Measurements from ENCODE around the gene TM7SF2.
"Not testable (repeated sequence)": the region's sequence is repeated elsewhere in the genome, so short reads cannot be mapped to it uniquely, and the experiment has no call there.

Gene TM7SF2

GRCh38 chr11:65115361-65116082 lies 3.9 kb downstream of the TM7SF2 start:
- DNase-seq (ENCODE audit: low spot score), result no peak

GRCh38 chr11:65116370-65117205 lies 4.9 kb downstream of the TM7SF2 start:
- peak; percentile 40 for DNase-seq (ENCODE audit: low spot score)

GRCh38 chr11:65117206-65118096 lies 5.8 kb downstream of the TM7SF2 start, which contains the start of gene ZNHIT2:
Gene ZNHIT2 (minus strand): TSS chr11:65117701. CDS start chr11:65117653, 48 bp downstream.
- peak; percentile 100 for DNase-seq (ENCODE audit: low spot score)

- DNase-seq (ENCODE audit: low spot score), result no peak
Observed at GRCh38 chr11:65118097-65118837, 6.6 kb downstream of the TM7SF2 start.

- DNase-seq (ENCODE audit: low spot score), result not testable (repeated sequence)
Observed at GRCh38 chr11:65118891-65119669, 7.4 kb downstream of the TM7SF2 start.

GRCh38 chr11:65119670-65119995 lies 8.0 kb downstream of the TM7SF2 start:
- DNase-seq (ENCODE audit: low spot score), result no peak

- no peak for DNase-seq (ENCODE audit: low spot score)
Observed at GRCh38 chr11:65120831-65121230, 9.2 kb downstream of the TM7SF2 start.

GRCh38 chr11:65121447-65121864 lies 9.8 kb downstream of the TM7SF2 start:
- peak; percentile 80 for DNase-seq (ENCODE audit: low spot score)

- peak; percentile 99 for DNase-seq (ENCODE audit: low spot score)
Observed at GRCh38 chr11:65121865-65122696, 10.4 kb downstream of the TM7SF2 start, which contains the start of the genes FAU and MRPL49. Gene FAU (minus strand): TSS chr11:65122134. CDS start chr11:65121813, 321 bp downstream. Gene MRPL49 (plus strand): TSS chr11:65122321. CDS start chr11:65122347, 26 bp downstream.

- no peak for DNase-seq (ENCODE audit: low spot score)
Observed at GRCh38 chr11:65124480-65125196, 13.0 kb downstream of the TM7SF2 start.

- DNase-seq (ENCODE audit: low spot score), result no peak
Observed at GRCh38 chr11:65125197-65126056, 13.8 kb downstream of the TM7SF2 start.

GRCh38 chr11:65126624-65127274 lies 15.1 kb downstream of the TM7SF2 start:
- no peak for DNase-seq (ENCODE audit: low spot score)

- no peak for DNase-seq (ENCODE audit: low spot score)
Observed at GRCh38 chr11:65127473-65128181, 16.0 kb downstream of the TM7SF2 start.

- no peak for DNase-seq (ENCODE audit: low spot score)
Observed at GRCh38 chr11:65128182-65129145, 16.8 kb downstream of the TM7SF2 start.

- no peak for DNase-seq (ENCODE audit: low spot score)
Observed at GRCh38 chr11:65129649-65130441, 18.2 kb downstream of the TM7SF2 start.

Data from hematopoietic multipotent progenitor cell treated with erythropoietin and hydrocortisone succinate and interleukin-3 and kit ligand, for 17 days (in vitro differentiated cells).